Measurements from ENCODE around the gene DUSP5.

- TF ChIP-seq CTCF (IDR thresholded peaks at IDR 0.05) (no peak), POLR2A (IDR thresholded peaks at IDR 0.05) (no peak)
Observed at GRCh38 chr10:110508159-110508788, 10.6 kb downstream of the DUSP5 start.

Data from uterus (tissue), 2 donors.